Stimulated activated CD4-positive, alpha-beta T cell treated with anti-CD3 and anti-CD28 coated beads, Interleukin-4, amount 100 ng/mL, for 24 hours (primary cell): Measurements from ENCODE around the gene TSPYL6.

ENCODE experiments used
- DNase-seq: peaks from one replicate; pipeline ENCODE4 v3.0.0-alpha.2; 2020

TSPYL6 gene

DNA sequence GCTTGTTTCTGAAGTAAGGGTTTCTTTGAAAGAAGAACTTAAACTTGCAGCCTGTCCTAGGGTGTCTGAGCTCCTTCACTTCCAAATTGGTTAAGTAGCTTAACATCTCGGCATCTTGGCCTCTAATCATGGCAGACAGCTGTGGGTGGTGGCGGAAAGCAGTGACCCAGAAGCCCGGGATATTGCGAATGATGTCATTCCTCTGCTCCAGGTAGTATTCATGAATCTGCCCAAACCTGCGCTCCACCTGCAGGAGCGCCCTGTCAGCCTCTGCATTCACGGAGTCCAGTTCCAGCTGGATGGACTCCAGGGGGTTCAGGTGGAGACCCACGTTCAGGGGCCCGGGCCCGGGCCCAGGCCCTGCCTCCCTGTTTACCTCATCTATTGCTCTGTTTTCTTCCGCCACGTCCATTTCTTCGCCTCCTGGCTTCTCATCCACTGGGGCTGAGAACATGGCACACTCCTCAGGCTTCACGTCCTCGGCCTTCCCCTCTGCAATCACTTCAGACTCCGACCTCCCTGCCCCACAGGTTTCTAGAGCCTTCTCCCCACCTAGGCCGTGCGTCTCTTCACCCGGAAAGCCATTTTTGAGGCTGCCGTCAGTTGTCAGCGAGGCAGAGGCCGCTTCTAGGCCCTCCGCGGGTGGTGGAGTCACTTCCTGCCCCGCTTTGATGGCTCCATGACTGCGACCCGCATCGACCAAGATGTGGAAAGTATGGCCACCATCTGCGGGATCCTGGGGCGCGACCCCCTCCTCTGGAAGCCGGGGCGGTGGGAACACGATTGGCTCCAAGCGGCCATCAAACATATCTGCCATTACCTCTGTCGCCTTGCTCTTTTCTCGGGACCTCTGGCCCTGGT lies 569 bp downstream of the TSPYL6 start:
- no peak for DNase-seq

DNA sequence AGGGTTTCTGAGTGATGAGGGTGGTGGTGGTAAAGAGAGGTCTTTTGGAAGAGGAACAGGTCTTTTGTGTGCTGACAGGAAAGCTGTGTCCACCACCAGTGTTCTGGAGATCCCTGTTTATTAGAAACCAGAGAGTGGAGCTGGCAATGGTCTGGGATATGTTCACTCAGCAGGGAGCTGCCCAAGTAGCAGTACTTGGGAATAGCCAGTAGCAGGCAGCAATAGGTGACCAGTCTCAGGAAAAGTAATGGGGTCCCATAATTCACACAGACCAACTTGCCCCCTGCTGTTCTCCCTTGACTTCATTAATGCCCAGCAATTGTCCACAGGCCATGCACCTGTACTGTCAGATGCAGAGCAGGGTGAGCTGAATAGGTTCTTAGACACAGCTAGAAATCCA lies 1.8 kb downstream of the TSPYL6 start:
- DNase-seq: no peak

DNA sequence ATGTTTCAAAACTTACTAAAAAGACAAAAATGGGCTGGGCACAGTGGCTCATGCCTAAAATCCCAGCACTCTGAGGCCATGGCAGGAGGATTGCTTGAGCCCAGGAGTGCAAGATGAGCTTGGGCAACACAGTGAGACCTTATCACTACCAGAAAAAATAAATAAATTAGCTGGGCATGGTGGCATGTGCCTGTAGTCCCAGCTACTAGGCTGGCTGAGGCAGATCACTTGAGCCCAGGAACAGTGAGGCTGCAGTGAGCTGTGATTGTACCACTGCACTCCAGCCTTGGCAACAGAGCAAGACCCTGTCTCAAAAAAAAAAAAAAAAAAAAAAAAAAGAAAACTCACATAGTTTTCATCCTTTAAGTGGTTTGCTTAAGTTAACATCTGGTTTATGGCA lies 6.4 kb downstream of the TSPYL6 start:
- no peak for DNase-seq

DNA sequence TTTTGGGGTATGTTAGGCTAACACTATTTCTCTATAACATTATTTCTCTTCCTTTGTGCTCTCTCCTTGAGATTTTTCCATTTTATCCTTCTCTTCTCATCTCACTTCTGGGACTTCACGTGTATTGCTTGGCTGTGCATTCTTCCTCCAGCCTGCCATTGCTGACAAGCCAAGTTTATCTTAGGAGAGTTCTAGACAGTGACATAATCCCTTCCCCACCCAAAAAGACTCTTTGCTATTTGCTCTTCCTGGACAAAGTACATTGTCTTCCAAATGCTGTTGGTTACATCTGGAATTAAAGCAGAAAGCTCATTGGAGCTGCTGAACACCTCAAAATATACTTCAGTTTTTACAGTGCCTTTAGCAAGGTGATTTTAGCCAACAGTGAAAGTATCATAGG lies 8.9 kb downstream of the TSPYL6 start:
- no peak for DNase-seq

DNA sequence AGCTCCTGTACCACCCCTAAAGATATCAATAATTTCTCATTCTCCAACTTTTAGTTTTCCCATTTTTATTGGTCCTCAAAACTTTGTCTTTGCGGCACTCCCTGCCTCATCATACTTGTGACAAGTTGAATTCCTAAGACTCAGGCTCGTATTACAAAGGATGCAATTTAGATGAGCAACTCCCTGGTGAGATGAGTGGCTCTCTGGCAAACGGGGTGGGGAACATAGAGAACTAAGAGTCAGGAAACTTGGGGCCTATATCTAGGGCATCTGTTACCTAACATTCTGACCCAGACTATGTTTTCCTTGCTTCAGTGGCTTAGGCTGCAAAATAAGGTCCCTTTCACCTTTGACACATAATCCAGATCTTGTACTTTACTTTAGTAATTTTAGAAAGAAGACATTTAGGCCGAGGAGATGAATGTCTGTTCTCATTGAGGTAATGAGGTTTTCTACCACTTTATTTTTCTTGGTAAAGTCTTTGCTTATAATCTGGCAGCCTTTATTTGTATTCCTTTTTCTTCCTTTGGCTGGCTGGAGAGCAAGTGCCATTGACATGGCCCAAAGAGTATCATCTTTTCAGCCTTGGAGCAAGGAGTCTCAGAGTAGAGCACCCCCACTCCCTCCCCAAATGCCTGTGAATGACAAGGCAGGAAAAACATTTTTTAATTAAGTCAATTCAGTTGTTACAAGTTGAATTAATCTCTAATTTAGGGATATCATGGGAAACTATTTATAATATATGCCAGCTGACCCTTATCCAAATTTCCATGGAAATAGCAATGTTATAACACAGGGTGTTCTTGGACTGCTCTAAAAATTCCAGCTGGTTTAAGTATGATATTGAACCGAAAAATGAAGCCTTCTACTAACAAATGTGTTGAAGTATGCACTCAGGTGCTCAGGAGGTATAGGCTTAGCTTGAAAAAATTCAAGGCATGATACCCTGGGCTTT lies 15.2 kb downstream of the TSPYL6 start:
- no peak for DNase-seq

DNA sequence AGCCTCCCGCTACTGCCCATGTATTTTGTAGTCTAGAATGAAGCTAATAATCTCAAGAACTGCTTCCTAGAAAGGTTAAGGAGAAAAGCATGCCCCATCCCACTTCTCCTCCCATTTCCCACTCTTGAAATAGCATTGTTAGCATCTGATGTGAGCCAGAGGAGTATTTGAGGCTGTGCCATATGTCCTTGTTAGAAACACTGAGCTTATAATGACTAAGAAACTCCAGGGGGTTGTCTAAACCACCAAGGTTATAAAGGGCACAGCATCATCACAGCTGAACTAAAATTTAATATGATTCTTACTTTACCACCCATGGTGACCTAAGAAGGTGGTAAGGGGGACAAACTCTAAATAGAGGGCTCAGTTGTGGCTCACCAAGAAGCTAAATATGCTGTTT lies 16.6 kb downstream of the TSPYL6 start:
- no peak for DNase-seq

DNA sequence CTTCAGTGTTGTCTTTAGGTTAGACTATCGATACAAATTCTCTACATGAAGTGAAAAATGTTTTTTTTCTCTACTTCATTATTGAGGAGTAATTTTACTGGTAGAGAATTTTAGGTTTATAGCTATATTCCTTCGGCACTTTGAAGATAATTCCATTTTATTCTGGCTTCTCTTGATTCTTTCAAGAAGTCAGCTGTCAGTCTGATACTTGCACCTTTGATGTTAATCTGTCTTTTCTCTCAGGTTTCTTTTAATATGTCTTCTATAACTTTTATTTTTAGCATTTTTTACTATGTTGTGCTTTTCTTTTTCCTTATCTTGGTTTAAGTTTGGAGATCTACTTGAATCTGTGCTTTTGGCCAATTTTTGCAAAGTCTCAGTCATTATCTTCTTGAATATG lies 18.6 kb downstream of the TSPYL6 start:
- DNase-seq: no peak

DNA sequence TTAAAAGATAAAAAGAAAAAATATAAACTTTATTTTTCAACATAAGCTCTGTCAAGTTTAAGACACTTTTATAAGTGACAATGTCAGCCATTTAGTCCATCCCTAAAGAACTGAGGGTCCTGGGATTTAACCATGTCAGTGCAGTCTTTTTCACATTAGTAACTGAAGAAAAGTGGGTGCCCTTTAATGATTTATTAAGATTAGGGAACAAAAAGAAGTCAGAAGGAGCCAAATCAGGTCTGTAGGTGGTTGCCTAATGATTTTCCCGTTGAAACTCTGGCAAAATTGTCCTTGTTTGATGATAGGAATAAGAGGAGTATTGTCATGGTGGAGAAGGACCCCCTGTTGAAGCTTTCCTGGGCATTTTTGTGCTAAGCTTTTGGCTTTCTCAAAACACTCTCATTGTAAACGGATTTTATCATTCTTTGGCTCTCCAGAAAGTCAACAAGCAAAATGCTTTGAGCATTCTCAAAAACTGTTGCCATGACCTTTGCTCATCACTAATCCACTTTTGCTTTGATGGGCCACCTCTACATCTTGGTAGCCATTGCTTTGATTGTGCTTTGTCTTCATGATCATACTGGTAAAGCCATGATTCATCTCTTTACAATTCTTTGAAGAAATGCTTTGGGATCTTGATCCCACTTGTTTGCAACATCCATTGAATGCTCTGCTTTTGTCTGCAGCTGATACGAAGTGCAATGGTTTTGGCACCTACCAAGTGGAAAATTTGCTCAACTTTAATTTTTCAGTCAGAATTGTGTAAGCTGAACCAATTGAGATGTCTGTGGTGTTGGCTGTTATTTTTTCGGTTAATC lies 22.0 kb downstream of the TSPYL6 start:
- DNase-seq: no peak

DNA sequence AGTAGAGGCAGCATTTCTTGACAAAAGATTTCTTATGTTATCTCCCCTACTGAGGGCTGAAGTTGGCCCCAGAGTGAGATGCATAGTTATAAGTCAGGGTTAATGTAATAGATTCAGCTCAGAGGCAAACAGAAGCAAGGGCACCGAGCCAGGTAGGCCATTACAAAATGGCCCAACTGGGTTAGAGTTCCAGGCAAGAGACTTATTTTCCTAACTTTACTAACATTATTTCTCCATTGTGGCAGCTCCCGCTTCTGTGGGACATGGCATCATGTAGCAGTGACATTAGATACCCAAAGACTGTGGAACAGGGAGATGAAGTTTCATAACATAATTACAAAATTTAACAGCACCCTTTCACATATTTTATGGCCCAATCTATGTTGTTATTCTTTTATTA lies 27.1 kb downstream of the TSPYL6 start:
- no peak for DNase-seq

DNA sequence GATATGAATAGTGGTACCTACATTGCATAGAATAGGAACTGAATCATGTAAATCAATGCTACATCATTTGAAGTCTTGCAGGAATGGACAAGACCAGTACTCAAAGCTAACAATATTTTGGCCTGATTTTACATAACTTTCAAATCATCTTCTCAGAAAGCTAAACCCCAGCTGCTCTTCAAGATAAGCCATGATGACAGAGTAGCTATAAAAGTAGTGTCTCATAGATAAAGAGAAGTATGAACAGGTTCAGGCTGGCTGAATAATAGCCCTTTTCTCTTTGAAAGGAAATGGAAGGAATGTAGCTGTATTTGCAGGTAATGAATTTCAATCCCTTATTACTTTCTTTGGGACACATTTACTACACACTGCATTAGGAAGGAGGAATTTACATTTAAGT lies 28.2 kb downstream of the TSPYL6 start:
- DNase-seq: no peak

DNA sequence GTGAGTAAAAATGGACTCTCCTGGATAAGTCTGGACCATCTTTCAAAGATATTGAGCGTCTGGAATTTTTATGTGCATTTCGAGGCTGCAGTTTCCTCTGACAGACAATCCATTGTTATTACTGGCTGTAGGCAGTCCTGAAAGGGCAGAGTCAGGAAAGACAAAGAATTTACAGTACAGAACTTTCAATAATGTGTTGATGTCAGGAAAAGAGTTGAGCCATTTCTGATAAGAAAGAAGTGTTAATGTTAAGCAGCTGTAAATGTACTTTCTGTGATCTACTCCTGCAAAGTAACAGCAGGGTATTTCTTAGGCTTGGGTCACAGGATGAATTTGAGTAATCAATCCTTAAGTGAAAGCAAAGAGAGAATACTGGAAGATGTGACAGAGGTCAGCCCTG lies 29.8 kb downstream of the TSPYL6 start:
- DNase-seq: no peak

DNA sequence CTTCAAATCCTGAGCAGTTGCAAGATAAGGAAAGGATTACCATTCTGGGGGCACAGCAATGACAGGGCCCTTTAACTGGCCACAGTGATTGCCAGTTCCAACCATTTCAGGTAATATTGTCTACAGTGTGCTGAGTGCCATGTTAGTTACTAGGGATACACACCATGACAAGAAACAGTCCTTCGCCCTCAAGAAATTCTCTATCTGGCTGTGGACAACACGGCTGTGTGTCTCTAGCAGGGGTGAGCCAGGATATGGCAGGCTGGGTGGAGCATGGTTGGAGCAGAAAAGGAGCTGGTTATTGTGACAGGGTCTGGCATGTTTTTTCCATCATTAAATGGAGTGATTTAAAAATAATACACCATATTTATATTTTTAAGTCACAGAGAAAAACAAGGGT lies 31.0 kb downstream of the TSPYL6 start:
- no peak for DNase-seq

DNA sequence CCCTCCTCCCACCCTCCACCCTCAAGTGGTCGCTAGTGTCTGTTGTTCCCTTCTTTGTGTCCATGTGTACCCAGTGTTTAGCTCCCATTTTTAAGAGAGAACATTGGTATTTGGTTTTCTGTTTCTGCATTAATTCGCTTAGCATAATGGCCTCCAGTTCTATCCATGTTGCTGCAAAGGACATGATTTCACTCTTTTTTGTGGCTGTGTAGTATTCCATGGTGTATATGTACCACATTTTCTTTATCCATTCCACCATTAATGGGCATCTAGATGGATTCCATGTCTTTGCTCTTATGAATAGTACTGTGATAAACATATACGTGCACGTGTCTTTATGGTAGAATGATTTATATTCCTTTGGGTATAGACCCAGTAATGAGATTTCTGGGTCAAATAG lies 42.9 kb downstream of the TSPYL6 start:
- no peak for DNase-seq

DNA sequence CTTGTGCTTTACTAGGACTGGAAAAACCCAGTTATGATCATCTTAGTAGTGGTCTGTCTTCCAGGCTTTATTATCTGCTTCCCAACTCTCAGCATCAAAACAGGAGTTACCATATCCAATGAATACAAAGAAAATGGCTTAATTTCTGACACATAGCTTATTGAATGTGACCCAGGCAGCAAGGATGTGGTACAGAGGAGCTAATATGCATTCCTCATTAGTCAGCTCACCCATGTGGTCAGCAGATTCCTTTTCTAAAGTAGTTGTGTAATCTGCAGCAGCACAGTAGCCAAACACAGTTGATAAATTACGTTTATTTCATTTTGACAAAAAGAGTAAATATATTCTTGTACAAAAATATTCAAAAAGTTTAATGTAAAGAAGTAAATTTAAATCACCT lies 43.6 kb downstream of the TSPYL6 start:
- no peak for DNase-seq

DNA sequence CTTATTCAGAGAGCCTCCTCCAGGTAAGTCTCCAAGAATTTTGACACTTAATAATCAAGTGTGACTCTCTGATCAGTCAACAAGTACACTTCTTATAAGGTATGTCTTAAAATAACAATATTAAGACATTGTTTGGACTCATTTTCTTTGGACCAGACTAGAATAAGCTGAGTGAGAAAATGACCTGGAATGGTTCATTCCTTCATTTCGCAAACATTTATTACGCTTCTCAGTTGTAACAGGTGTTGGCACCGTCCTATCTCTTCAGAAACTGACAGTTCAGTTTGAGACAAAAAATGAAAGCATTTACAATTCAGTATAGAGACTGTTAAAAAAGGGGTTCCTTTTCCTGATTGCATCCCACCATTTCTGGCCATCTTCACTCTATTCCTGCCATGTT lies 46.6 kb downstream of the TSPYL6 start:
- no peak for DNase-seq

DNA sequence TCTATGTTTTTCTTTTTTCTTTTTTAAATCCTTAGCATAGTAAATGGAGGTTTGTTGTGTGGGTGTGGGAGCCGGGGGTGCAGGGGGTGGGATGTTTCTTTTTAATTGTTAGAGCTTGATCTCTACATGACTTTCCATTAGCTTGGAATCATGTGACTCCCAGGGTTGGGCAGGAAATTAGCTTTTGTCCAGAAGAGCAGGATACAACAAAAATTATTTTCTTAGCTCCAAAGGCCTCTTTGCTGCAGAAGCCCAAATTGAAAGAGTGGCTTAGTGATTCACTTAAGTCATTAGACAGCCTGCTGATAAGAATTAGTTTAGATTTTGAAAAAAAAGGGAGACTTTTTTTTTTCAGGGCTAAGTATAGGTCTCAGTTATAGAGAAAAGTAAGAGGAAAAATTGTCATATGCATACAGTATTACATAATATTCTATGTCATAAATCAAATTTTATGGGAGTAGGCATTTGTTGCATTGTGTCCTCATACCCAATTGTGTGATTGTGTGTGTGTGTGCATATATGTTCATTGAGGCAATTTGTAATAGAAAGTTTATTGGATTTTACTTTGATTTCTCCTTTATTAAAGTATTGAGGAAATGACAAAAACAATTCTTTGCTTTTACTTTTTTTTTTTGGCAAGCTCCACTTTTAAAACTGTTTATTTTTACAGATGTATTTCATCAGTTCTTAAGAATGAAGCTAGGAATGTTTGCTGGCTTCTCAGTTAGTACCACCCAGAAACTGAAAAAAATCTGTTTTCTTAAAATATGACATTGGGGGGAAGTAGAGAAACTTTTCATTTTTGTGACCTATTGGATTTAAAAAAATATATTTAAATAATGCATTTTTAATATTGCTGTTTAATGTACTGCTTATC lies 47.4 kb downstream of the TSPYL6 start:
- no peak for DNase-seq

DNA sequence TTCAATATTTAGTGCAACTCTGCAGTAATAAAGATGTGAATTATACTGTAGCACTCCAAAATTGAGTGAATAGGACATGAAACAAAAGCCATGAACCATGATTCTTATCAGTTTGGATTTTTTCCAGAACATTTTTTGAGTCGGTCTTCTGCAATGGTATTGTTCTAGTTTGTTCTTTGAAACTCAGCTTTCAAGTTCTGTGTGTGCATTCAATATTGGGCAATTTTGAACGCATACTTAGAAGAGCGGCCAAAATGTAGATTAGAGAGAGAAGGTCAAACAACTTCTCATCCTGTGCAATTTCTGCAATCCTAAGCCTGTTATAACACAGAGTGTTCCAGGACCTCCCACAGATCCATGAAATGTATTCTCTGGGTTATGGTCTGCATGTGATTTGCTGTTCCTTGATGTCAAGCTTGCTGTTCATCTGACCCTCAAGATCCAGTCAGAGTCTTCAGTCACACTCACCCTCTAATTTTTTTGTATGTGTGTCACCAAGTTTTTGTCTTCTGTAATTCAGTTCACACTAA lies 48.3 kb downstream of the TSPYL6 start:
- no peak for DNase-seq

DNA sequence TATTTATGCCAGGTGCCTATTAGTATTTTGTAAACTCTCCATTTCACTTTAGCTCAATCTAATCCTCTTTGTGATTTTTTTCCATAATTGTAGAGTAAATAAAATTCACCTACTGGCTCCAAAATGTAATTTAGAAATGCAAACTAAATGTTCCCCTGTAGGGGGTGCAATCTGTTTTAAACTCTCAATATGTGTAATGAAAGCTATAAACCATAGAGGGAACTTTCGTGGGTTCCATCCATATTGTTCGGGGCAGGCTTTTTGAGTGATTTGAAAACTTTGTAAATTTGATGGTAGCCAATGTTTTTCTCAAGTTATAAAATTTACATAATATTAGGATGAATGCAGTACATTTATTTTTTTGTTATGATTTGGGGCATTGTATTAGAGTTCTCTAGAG lies 49.4 kb downstream of the TSPYL6 start:
- no peak for DNase-seq

DNA sequence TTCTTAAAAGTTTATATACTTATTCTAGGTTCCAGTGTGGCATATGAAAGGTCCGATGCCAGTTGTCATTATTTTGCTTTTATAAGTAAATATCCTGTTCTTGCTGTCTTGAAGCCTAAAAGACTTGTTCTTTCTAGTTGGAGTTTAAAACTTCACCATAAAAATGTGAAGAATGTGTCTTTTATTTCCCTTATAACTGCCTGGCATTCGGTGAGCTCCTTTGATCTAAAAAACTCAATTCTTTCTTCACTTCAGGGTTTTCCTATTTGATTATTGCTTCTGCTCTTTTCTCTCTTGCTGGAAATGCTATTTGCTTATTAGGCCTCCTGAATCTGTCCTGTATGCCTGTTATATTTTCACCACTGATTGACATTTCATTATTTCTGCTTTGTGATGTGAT lies 51.6 kb downstream of the TSPYL6 start:
- DNase-seq: no peak
